HG03565 (cell line): ENCODE data around the gene KMT2D.
"Not testable (repeated sequence)": the region's sequence is repeated elsewhere in the genome, so short reads cannot be mapped to it uniquely, and the experiment has no call there.

Source experiments
- ATAC-seq: cut with Tn5 transposase; IDR thresholded peaks from one replicate; pipeline ENCODE4 v1.9.1; 2021; ENCODE audit warnings: mild to moderate bottlenecking, moderate library complexity; ENCODE audit not compliant: unreplicated experiment

The KMT2D gene

DNA sequence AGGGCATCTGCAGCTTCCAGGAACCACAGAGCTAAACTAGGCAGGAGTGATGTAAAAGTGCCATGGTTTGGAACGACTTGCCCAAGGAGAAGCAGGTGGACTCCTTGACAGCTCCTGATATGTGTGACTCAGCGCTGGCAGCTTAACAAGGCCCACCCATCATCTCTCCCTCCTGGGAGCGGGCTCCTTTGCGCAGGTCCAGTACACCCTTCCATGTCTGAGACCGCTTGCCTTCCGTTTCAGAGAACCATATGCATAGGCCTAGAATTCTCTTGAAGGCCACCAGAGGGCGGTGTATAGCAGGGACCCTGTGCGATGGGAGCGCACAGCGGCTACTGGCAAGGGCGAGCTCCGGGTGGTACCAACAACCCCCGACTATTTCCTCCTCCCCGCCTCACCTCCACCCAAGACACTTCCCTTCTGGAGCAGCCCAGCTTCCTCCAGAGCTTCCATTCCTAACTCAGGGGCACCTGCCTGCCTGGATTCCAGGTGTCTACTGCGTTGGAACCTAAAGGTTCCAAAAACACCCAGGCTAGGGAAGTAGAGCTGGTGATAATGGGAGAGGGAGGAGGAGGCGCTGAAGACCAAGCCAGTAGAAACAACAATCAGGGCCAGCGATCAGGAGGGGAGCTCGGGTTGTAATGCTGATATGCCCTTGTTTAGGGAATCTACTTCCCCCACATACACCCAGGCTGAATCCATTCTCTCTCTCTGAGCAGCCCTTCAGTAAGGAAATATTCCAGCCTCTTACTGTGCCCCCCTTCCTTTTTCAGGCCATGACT is 27.7 kb upstream of the KMT2D start:
- no peak for ATAC-seq

DNA sequence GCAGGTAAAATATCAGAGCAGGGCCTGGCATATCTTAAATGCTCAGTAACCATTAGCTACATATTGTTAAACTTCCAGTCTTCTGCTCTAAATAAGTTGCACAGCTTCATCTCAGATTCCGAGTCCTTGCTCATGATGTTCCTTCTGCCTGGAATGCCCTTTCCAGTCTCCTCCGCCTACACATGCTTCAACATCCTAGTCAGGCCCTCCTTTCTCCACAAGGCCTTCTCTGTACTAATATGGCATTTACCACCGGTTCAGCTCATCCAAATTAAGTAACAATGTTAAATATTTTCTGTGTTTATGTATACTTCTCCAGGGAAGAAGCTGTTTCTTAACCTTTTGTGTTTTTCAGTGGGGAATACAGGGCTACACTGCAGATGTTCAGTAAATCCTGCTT is 25.5 kb upstream of the KMT2D start:
- no peak for ATAC-seq

DNA sequence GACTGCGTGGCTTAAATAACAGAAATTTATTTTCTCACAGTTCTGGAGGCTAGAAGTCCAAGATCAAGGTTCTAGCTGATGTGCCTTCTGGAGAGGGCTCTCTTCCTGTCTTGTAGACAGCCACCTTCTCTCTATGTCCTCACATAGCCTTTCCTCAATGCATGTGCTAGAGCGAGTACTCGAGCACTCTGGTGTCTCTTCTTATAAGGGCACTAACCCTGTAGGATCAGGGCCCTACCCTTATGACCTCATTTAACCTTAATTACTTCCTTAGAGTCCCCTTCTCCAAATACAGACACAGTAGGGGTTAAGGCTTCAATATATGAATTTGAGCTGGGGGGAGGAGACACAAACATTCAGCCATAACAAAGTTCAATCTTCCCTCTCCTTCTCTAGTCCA is 23.8 kb upstream of the KMT2D start:
- no peak for ATAC-seq

DNA sequence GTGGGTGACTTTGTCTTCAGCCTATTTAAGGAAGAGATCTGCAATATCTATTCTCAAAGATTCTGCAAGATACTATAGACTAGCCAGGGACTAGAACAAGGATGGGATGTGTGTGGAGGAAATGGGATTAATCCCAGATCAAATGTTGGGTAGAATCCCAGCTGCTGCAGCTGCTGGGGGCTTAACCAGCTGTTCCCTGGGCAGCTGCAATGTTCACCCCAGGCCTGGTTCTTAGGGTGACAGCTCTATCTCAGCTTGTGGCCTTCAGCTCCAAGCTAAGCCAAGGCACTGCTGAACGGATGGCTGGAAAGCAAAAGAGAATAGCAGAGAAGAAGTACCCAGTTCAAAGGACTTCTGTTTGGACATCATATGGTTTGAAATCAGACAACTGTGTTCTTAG is 19.2 kb upstream of the KMT2D start:
- ATAC-seq, result no peak

- no peak for ATAC-seq
These were observed 10.4 kb upstream of the KMT2D start for GRCh38 chr12:49070971-49071370.

- ATAC-seq, result peak; percentile 97
These were observed 9.1 kb upstream of the KMT2D start, which contains the start of gene RHEBL1 for GRCh38 chr12:49069507-49070346. RHEBL1 (minus strand) TSS chr12:49069979; CDS start chr12:49069785, 194 bp downstream.

GRCh38 chr12:49068879-49069506 is 8.4 kb upstream of the KMT2D start:
- no peak for ATAC-seq

DNA sequence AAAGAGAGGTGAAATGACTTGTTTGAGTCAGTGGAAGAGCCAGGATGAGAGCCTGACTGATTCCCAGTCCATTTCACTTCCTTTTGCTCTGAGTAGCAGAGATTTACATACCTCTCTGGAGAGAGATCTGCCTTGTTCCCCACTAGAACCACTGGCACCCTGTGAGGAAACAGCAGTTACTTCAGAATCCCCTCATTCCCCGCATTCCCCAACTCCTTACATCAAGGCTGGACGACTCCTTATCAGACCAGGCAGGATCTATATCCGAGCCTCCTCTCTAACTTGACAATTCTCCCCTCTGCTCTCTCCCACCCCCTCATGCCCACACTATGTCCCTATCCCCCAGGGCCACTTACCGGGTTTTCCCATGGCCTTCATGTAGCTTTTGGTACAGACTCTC is 5.5 kb upstream of the KMT2D start:
- no peak for ATAC-seq

GRCh38 chr12:49064767-49065152 is 4.2 kb upstream of the KMT2D start:
- no peak for ATAC-seq

DNA sequence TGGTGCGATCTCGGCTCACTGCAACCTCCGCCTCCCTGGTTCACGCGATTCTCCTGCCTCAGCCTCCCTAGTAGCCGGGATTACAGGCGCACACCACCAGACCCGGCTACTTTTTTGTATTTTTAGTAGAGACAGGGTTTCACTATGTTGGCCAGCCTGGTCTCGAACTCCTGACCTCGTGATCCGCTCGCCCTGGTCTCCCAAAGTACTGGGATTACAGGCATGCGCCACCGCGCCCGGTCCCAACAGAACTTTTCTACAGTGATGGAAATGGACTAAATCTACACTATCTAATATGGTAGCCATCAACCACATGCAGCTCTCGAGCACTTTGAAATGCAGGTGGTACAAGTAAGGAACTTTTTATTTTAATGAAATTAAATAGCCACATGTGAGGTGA is 1.3 kb upstream of the KMT2D start:
- ATAC-seq, result not testable (repeated sequence)

- no peak for ATAC-seq
These were observed 610 bp upstream of the KMT2D start for GRCh38 chr12:49061157-49061650.

DNA sequence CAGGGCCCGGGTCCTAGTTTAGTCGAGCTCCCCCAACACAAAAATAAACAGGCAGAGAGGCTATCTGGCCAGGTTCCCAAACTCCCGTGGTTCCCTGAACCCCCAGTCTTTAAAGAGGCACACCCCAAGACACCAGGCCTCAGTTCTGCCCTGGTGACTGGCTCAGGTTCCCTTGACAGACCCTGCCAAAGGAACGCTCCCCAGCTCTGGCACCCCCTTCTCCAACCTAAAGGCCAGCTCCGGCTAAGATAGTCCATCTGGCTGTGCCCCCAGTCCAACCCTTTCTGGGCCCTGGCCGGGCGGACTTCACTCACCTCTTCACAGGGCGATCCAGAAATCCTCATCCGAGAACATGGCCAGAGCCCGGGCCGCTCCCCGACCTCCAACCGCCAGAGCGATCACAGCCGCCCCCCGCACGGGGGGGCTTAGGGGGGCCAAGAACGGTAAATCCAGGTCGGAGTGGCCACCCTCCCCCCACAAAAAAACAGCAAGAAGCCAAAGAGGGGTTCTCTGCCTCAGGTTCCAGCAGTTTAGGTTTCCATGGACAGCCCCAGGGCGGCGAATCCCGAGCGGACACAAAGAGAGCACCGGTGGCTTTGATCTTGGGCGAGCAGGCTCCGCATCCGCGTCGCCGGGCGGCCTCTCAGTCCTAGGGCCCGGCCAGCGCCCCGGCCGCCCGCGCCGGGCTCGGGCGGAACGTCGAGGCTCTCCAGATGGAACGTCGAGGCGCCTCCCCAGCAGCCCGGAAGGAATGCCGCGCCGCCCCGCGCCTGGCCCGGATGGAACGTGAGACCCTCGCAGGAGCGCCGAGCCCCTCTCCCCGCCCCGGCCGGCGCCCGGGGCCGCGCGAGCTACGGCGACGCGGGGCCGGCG is 1.1 kb downstream of the KMT2D start:
- peak; percentile 9 for ATAC-seq

DNA sequence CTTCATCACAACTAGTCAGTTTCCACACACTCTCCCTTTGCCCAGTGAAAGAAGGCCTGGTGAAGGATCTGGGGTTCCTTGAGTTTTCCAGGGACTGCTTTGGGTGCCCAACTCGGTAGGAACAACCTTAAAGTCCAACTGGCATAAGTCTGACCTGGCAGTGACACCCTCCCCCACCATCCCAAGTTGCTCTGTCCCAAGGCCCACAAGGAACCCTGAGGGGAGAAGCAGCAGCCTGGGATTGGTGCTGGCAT is 1.6 kb downstream of the KMT2D start:
- ATAC-seq, result no peak

DNA sequence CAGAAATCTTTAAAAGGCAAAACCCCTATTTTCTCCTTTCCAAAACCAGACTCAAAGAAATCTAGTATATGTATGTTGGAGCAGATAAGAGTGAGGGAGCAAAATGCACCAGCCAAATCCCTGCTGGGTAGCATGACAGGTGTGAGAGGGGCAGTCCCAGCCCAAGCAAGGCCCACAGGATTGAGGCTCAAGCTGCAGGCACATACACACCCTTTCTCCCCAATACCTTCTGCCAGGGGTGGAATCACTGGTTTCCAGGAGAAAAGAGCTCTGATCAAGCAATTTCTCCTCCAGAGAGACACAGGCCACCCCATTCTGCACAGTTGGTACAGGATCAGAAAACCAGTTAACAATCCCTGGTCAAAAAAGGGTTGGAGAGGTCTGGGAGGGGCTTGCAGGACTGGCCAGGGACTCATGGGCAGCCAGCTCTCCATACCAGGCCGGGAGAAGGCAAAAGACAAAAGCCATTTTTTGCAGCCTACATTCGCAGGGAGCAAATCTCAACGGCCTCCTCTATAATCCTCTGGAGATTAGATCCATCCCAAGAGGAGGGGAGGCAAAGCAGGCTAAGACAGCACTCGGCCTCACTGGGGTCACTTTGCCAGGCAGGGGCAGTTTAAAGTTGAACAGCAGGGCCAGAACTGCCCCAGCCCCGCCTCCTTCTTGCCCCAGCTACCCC is 2.1 kb downstream of the KMT2D start:
- ATAC-seq, result no peak

DNA sequence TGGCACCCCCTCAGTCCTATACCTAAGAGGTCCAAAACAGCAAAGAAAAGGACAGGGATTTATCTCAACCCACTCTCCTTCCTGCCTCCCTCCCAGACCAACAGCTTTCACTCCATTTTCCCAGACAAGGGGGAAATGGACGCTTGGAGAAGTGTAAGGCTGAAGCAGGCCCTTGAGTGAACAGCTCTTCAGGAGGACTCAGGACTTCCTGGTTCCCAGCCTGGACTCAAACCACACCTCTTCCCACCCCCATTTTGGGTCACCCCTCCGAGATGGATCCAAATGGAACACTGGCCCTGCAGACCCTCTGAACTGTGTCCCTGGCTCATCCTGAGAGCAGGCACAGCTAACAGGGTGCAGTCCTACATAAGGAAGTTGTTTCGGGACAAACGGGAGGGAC is 2.7 kb downstream of the KMT2D start:
- ATAC-seq, result no peak

DNA sequence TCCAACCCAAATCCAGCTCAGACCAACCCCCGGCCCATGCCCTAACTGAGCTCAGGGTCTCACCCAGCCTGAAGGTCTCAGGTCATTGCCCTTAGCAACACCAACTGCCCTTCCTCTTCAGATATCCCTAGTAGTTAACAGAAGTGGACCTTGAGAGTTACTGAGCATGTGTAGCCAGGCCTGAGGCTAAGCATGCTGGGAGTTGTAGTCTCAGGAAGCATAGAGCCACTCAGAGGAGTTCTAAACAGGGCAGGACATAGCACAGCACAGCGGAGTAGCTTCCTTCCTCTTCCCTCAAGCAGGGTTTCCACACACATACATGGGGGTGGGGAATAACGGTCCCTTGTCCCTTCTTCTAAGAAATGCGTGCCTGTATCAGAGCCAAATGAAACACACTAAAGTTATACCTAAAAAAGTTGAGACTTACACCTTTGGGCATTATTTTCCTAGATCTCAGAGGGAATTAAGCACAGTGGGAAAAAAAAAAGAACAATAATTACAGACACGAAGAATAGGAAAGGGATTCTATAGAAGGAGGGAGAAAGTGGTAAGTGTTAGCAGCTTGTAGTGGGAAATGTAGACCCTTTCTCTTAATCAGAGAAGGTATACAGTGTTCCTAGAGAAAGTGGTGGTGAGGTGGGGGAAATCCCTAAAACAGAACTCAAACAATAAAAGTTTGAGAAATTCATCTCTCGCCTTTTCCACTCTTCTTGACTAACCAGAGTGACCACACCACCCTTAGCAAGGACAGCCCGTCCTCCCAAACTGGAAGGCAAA is 4.4 kb downstream of the KMT2D start:
- peak; percentile 58 for ATAC-seq

- no peak for ATAC-seq
These were observed 5.5 kb downstream of the KMT2D start for GRCh38 chr12:49055092-49055491.

- no peak for ATAC-seq
These were observed 6.1 kb downstream of the KMT2D start for GRCh38 chr12:49054524-49054923.

DNA sequence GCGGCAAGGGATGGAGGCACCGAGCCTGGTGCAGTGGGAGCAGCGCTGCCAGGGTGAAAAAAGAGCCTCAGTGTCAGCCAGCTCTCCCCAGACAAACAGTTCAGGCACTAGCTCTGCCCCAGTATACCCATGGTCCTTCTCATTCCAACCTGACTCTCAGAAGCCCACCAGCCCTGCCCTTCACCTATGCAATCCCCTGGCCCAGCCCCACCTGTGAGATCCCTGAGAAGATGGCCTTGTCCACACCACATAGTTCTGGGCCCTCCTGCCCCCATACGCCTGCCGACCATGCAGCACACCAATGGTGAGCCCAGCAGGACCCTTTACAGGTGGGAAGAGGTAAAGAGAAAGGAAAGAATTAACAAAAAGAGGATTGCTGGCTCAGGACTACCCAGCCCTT is 6.5 kb downstream of the KMT2D start:
- no peak for ATAC-seq
